ENCODE data around the gene MCUB.

MCUB gene

GRCh38 chr4:109682875-109683274, 122.8 kb downstream of the MCUB start:
- in situ Hi-C loops (cut with HindIII; ENCODE audit: low sequenced_read_pairs), result no loop called here

GRCh38 chr4:109683621-109684253, 123.7 kb downstream of the MCUB start:
- in situ Hi-C loops (cut with HindIII; ENCODE audit: low sequenced_read_pairs), result no loop called here
- no peak for TF ChIP-seq CTCF (IDR thresholded peaks at IDR 0.05; ENCODE audit: low read depth, low read length, missing control alignments)
- no peak for DNase-seq (ENCODE audit: low read depth)

More at GRCh38 chr4:109682875-109683274, 122.8 kb downstream of the MCUB start:
- no peak for TF ChIP-seq CTCF (IDR thresholded peaks at IDR 0.05; ENCODE audit: low read depth, low read length, missing control alignments)
- H3K4me3 ChIP-seq (ENCODE audit: low read depth, low read length), result no peak overlapping the region
- no peak for DNase-seq (ENCODE audit: low read depth)

GRCh38 chr4:109684727-109685126, 124.7 kb downstream of the MCUB start:
- in situ Hi-C loops (cut with HindIII; ENCODE audit: low sequenced_read_pairs), result no loop called here
- H3K4me3 ChIP-seq (ENCODE audit: low read depth, low read length), result no peak overlapping the region
- no peak for TF ChIP-seq CTCF (IDR thresholded peaks at IDR 0.05; ENCODE audit: low read depth, low read length, missing control alignments)
- no peak for DNase-seq (ENCODE audit: low read depth)

More at GRCh38 chr4:109683621-109684253, 123.7 kb downstream of the MCUB start:
- no peak overlapping the region for H3K4me3 ChIP-seq (ENCODE audit: low read depth, low read length)

- DNase-seq (ENCODE audit: low read depth), result no peak
- H3K4me3 ChIP-seq (ENCODE audit: low read depth, low read length), result no peak overlapping the region
- no peak for TF ChIP-seq CTCF (IDR thresholded peaks at IDR 0.05; ENCODE audit: low read depth, low read length, missing control alignments)
- in situ Hi-C loops (cut with HindIII; ENCODE audit: low sequenced_read_pairs), result no loop called here
Measured at GRCh38 chr4:109690690-109691410, 130.8 kb downstream of the MCUB start.

GRCh38 chr4:109691411-109691920, 131.4 kb downstream of the MCUB start:
- H3K4me3 ChIP-seq (ENCODE audit: low read depth, low read length), result no peak overlapping the region
- in situ Hi-C loops (cut with HindIII; ENCODE audit: low sequenced_read_pairs), result no loop called here
- no peak for TF ChIP-seq CTCF (IDR thresholded peaks at IDR 0.05; ENCODE audit: low read depth, low read length, missing control alignments)
- DNase-seq (ENCODE audit: low read depth), result no peak

- TF ChIP-seq CTCF (IDR thresholded peaks at IDR 0.05; ENCODE audit: low read depth, low read length, missing control alignments), result no peak
- no peak for DNase-seq (ENCODE audit: low read depth)
- no peak overlapping the region for H3K4me3 ChIP-seq (ENCODE audit: low read depth, low read length)
- in situ Hi-C loops (cut with HindIII; ENCODE audit: low sequenced_read_pairs), result no loop called here
Measured at GRCh38 chr4:109698656-109699055, 138.6 kb downstream of the MCUB start.

Measured in astrocyte of the cerebellum (primary cell).